Gastroesophageal sphincter (tissue), 3 donors: ENCODE measurements around the gene LDLRAD2.

Source experiments
- EP300 ChIP-seq: sonication (generic); formaldehyde crosslinking; IDR thresholded peaks from one replicate; pipeline ENCODE4 v1.6.1; 2017; ENCODE audit warnings: antibody characterized with exemption, mild to moderate bottlenecking
- POLR2AphosphoS5 ChIP-seq: sonication (generic); formaldehyde crosslinking; IDR thresholded peaks from one replicate; pipeline ENCODE4 v1.6.1; 2017; ENCODE audit warnings: antibody characterized with exemption
- TF ChIP-seq, protein P1 (sequence below), 4 experiments: fragments of 200-600 bp in 2 of 4; fragments of 450-650 bp in 2 of 4; sonication (generic) in 1 of 4; IDR thresholded peaks; one replicate each; pipeline ENCODE4 v1.5.1; 2017 to 2019; ENCODE audit warnings: antibody characterized with exemption in 4 of 4, mild to moderate bottlenecking in 2 of 4, moderate library complexity in 2 of 4

- TF ChIP-seq, protein P1, sequence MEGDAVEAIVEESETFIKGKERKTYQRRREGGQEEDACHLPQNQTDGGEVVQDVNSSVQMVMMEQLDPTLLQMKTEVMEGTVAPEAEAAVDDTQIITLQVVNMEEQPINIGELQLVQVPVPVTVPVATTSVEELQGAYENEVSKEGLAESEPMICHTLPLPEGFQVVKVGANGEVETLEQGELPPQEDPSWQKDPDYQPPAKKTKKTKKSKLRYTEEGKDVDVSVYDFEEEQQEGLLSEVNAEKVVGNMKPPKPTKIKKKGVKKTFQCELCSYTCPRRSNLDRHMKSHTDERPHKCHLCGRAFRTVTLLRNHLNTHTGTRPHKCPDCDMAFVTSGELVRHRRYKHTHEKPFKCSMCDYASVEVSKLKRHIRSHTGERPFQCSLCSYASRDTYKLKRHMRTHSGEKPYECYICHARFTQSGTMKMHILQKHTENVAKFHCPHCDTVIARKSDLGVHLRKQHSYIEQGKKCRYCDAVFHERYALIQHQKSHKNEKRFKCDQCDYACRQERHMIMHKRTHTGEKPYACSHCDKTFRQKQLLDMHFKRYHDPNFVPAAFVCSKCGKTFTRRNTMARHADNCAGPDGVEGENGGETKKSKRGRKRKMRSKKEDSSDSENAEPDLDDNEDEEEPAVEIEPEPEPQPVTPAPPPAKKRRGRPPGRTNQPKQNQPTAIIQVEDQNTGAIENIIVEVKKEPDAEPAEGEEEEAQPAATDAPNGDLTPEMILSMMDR (IDR thresholded peaks at IDR 0.05), result no peak
- no peak for TF ChIP-seq POLR2AphosphoS5
- no peak for TF ChIP-seq EP300
Measured at GRCh38 chr1:21821385-21822019, 9.4 kb downstream of the LDLRAD2 start.
